Endothelial cell of umbilical vein (primary cell): Measurements from ENCODE around the gene THSD4.

Experiments
- CTCF ChIP-seq, 2 donors: IDR thresholded peaks; 1 replicate in 1 of 2; 2 replicates in 1 of 2; pipeline ENCODE4 v1.5.1; 2011; ENCODE audit warnings: low read length in 2 of 2, mild to moderate bottlenecking in 2 of 2, moderate library complexity in 2 of 2, control low read depth in 1 of 2, inconsistent platforms in 1 of 2, low read depth in 1 of 2; ENCODE audit not compliant: insufficient read depth in 1 of 2; ENCODE audit errors: extremely low read depth in 1 of 2
- EZH2 ChIP-seq: IDR thresholded peaks from 2 replicates; pipeline ENCODE4 v1.6.1; 2012; ENCODE audit warnings: borderline replicate concordance, low read depth, mild to moderate bottlenecking, moderate library complexity, low read length, inconsistent platforms; ENCODE audit not compliant: severe bottlenecking
- FOS ChIP-seq: IDR thresholded peaks from 2 replicates; pipeline ENCODE4 v1.6.1; 2011; ENCODE audit warnings: mild to moderate bottlenecking, low read length, moderate library complexity, borderline replicate concordance; ENCODE audit not compliant: insufficient read depth
- JUN ChIP-seq: IDR thresholded peaks from 2 replicates; pipeline ENCODE4 v1.6.1; 2011; ENCODE audit warnings: borderline replicate concordance, low read depth; ENCODE audit not compliant: insufficient read length, insufficient read depth
- MAX ChIP-seq: IDR thresholded peaks from 2 replicates; pipeline ENCODE4 v1.6.1; 2011; ENCODE audit not compliant: insufficient read depth, insufficient read length
- MYC ChIP-seq: IDR thresholded peaks from one replicate; pipeline ENCODE4 v1.6.1; 2011; ENCODE audit warnings: mild to moderate bottlenecking, low read depth, low read length
- POLR2A ChIP-seq: IDR thresholded peaks from 2 replicates; pipeline ENCODE4 v1.6.1; 2012; ENCODE audit warnings: low read depth, mild to moderate bottlenecking, control low read depth, low read length
- POLR2AphosphoS5 ChIP-seq: IDR thresholded peaks from 2 replicates; pipeline ENCODE4 v1.6.1; 2012; ENCODE audit warnings: low read depth, mild to moderate bottlenecking, control low read depth, low read length, moderate library complexity; ENCODE audit not compliant: insufficient read depth

- TF ChIP-seq CTCF (IDR thresholded peaks at IDR 0.05; ENCODE audit: extremely low read depth in 1 of 2, insufficient read depth in 1 of 2, low read depth in 1 of 2, low read length in 2 of 2) = no peak
- no peak for TF ChIP-seq POLR2A
- TF ChIP-seq MAX = no peak
- TF ChIP-seq POLR2AphosphoS5 = no peak
- TF ChIP-seq EZH2 = no peak
- TF ChIP-seq JUN = no peak
- TF ChIP-seq MYC = no peak
- no peak for TF ChIP-seq FOS
Observed at GRCh38 chr15:71145648-71146047, 30.4 kb downstream of the THSD4 start.
